ENCODE data around the gene EIF2S2.

GRCh38 chr20:34109442-34109841, 2.6 kb downstream of the EIF2S2 start:
- TF ChIP-seq IKZF3 (tag by site-specific recombination; IDR thresholded peaks at IDR 0.05), result no peak
- TF ChIP-seq ZNF501 (tag by site-specific recombination; IDR thresholded peaks at IDR 0.05), result no peak

All from HEK293 (cell line).